GM18517 (cell line): ENCODE measurements around the gene MACROH2A1.

Source experiments
- ATAC-seq: cut with Tn5 transposase; IDR thresholded peaks from one replicate; pipeline ENCODE4 v1.9.1; 2021; ENCODE audit warnings: mild to moderate bottlenecking, moderate library complexity; ENCODE audit not compliant: unreplicated experiment

MACROH2A1 gene

DNA sequence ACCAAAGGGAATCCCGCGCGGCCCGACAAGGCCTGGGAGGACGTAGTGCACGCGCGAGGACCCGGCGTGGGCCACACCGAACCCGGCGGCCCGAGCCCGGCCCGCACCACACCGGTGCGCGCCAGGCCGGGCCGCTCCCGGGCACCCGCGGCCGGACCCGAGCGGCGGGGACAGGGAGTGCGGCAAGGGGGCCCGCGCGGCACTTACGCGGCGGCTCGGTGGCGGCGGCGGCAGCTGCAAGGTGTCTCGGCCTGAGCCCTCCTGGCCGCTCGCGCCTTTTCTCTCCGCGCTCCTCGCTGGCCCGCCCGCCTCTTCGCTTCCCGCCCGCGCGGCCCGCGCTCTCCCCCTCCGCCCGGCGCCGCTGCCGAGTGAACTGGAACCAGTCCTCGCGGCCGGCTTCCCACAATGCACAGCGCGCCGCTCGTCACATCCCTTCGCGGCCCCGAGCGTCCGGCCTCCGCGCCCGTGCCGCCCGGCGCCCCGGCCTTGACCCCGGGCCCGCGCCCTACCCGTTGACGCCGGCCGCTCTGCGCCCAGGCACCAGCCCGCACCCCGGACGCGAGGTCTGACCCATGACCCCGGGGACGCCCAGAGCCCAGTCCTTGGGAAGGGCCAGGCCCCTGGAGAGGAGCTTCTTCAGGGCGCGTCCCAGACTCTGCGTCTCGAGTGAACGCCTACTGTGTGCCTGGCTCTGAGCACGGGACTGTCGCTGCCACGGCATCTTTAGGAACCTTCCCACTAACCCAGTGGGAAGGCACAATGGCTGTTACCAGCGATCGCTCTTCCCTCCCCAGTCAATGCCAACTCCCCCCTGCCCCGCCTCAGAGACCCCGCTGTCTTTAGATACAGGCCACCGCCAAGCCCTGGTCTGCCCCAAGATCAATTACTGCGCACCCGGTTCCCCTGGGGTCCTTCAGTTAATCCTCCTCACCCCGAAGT, at the start of gene MACROH2A1:
Gene MACROH2A1, minus strand, starts transcription at position 377 of the 939 bp plus-strand sequence. CDS start 10,138 bp downstream, outside the sequence.
- ATAC-seq = peak; percentile 81

DNA sequence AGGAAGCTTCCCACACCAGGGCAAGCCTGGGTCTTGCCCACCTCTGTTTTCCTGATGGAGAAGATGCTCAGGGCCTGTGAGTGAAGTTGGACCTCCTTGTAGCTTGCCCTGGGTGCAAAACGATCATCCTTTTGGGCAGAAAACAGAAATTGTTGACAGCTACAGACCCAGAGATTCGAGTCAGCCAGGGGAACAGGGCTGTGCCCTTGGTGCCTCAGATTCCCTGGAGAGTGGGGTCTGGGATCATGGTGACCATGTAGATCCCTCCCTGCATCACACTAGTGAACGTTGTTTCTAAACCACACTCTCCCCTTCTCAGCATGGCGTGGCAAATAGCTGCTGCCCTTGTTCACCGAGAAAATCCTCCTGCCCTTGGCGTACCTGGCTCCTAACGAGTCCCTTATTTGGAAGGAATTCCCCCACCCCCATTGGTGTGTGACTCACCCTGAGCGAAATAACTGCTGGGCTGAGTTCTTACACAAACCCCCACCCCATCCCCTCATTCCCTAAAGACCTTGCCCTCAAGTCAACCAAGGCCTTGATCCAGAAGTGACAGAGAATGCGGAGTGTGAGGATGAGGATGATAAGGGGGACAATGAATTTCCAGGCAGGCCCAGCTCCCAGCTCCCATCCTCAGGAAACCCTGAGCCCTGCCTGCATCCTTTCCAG, 49.2 kb upstream of the MACROH2A1 start:
- ATAC-seq = no peak

DNA sequence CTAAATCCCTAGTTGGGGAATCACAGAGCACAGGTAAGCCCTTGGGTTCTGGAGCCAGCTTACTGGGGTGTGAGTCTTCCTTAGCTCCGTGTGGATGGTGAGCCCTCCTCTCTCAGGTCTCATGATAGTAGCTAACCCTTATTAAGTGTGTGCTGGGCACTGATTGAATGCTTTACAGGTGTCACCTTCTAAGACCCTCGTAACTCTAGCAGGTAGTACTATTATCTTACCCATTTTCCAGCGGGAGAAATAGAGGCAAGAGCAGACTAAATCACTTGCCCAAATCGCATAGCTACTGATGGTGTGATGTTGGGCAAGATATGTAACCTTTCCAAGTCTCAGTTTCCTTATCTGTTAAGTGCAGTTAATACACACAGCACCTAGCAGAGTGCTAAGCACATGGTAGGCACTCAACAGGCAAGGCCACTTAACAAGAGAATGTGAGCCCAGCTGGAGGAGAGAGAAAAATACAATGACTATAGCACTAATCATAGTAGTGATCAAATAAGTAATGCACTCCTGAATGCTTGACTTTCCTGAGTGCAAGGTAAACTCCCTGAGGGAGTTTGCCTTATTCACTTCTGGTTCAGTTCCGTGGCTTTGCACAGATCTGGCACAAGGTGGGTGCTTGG, 48.4 kb upstream of the MACROH2A1 start, which contains the start of gene DCANP1:
Gene DCANP1, minus strand, starts transcription at position 51 of the 632 bp plus-strand sequence. CDS start 240 bp downstream, outside the sequence.
- no peak for ATAC-seq

DNA sequence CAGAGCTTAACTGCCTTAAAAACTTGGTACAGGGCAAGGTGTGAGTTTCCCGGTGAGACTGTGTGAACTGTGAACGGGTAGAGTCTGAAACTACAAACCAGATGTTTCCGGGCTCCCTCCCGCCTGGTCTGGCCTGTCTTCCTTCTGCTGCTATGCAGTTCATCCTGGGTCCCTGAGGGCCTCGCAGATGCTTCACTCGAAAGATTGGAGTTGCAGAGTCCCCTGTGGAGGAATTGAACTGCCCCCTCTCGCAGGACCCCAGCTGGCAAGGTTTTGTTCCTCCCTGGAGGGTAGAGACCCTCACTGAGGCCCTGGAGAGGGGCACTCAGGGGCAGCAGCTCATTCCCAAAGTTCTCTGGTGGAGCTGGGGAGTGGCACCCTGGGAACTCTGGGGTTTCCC, 47.6 kb upstream of the MACROH2A1 start:
- ATAC-seq = no peak

DNA sequence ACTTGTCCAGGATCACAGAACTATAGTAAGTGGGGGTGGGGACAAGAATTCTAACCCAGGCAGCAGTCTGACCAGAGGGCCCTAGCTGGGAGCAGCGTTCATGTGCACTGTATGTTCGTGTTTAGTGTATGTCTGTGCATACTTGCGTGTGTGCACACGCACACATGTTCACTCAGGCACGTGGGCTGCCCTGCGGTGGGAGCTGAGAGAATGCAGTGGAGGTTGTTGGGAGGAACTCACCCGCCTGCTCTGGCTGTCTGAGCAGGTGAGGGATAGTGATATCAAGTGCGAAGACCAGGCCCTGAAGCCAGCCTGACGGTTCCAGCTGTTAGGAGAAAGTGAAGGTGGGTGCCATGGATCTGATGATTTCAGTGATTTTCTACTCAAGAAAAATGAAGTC, 47.2 kb upstream of the MACROH2A1 start:
- ATAC-seq = no peak

DNA sequence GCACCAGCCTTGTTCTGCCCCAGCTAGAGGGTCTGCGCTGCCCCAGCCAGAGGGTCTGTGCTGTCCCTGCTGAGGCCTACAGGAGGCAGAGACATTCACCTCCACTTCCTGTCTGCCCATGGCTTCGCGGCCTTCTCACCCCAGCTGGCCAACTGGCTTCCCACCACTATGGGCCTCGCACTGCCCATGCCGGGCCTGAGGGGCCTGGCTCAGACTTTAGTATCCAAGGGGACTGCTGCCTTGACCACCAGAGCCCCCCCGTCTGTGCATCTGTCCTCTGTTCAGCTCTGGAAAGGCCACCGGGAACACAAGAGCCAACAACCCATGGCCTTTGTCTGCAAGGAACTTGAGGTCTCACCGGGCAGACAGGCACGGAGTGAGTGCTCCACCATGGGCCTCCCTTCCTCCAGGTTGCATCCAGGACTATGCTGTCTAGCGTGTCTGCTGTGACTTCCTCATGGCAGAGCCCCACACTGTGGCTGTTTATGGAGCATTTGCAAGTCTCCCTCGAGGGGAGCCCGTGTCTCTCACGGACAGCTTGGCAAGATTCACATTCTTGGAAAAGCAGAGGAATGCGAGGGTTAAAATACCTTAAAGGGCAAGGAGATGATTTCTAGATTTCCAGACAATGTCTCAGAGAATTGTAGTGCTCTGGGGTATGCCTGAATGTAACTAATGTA, 46.4 kb upstream of the MACROH2A1 start:
- no peak for ATAC-seq

DNA sequence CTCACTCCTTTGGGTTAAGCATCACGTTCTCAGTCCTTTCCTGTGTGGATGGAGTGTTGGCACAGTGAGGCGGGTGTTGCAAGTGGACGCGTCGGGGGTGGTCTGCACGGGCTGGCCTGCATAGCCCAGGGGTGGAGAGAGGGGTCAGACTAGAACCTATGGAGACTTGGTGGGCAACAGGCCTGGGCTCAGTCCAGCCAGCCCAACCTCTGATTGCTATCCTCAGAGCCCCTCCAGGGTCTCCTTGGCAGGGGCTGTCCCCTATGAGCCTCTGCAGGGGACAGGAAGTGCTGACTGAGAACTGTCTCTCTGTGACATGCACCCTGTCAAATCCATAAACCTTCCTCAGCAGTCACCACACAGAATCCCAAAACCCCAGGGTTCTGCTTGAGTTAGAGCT, 45.9 kb upstream of the MACROH2A1 start:
- no peak for ATAC-seq

DNA sequence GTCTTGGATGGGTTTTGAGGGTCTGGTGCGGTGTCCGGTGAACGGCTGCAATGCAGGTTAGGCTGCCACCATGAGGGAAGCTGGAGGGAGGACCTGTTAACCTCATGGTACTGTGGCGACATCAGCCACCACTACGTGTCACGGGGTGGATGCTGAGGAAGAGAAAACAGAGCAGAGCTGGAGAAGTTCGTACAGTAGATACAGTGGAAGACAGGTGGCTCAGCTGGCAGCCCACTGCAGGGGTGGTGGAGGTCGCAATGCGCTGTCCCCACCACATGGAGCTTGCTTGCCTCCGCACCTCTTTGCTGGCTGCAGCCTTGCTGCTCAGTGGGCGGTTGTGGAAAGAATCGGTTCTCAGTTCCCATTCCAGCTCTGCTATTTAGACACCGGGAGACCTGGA, 45.3 kb upstream of the MACROH2A1 start:
- no peak for ATAC-seq

DNA sequence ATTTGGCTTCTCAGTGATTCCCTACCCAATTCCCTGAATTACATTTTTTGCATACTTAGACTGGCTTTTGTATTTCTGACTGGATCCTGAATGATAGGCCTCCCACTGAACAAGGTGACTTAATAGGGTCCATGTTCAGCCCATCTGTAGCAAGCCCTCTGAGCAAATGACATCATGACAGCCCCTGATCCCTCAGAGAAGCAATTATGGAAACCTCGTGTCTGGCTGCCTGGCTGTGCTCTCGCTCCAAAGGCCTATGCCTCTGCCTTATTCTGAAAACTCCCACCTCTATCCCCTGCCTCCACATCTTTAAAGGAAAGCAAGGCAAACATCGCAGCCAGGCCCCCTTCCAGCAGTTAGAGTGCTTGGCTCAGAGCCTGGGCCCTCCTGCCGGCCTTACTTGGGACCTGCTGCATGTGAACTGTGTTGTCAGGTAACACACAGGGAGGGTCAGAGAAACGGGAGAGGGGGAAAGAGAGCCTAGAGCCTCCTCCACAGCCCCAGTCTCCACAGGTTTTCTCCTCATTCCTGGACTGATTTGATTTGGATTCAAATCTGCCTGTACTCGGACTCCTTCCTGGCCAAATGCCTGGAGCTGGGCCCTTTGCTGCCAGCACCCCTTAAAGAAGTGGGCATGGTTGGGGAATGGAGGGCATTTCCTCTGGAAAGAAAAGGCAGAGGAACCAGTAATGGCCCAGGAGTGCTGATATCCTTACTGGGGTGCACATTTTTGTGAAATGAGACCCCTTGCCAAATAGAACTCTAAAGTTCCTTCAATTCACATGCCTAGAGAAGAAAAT, 44.3 kb upstream of the MACROH2A1 start:
- no peak for ATAC-seq

DNA sequence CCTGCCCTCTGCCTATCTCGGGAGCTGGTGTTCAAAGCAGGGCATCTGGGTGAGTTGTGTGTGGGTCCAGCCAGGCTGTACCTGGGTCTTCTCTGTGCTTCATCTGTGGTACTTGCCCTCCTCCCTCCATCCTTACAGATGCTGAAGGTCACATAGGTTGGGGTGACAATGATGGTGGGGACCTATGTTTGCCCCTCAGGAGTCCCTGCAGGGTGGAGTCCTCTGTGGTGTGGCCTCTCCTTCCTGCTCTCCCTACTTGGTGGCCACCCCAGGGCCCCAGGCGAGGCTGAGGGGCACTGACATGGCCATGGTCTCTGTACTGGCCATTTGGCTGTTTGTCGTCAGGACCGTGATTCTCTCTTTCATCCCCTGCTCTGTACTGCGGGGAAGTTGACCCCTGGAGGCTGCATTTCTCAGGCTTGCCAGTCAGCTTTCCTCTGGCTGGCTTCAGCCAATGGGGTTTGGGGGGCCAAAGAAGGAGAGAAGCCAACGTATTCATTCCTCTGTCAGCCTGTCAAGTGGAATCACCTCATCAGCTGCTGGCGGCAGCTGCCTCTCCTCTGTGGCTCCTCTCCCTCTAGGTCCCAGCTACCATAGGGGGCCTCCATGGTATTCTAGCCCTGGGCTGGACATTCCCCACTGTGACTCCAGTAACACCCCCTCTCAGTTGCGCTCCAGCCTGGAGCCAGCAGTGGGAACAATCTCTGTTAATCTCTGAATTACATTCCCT, 43.6 kb upstream of the MACROH2A1 start:
- no peak for ATAC-seq

DNA sequence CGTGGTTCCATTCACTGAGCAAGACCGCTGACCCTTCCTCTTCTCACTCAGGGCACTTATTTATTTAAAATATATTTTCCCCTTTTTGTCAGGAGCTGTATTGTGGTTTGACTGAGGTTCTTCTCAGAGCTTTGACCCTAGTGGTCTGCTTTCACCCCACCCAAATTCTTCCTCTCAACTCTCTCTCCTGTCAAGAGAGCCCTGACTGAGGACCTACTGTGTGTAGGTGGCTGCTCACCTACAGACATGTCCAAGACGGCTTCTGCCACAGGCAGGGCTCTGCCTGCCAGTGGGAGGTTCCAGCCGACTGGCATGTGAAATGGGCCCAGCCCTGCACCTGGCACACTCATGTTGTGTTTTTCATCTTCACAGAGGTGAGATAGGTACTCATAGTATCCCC, 42.9 kb upstream of the MACROH2A1 start:
- ATAC-seq = no peak

DNA sequence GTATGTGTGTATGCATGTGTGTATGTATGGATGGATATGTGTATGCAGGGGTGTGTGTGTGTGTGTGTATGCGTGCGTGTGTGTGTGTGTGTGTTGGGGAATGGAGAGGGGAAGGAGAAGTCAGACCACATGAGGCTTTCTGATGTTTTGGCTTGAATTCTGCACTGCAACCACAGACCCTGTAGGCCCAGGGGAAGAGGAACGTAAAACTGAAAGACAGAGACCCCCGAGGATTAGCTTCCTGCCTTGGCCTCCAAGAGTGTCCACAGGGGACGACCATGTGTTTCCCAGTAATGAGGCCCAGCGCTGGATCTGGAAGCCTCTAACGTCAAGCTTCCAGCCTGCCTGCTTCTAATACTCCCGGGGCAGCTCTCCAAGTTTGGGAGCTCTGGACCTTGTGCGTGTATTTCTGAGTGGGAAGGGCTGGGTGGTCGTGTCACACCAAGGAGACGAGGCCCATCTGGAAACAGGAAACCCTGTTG, 42.4 kb upstream of the MACROH2A1 start:
- ATAC-seq = no peak

DNA sequence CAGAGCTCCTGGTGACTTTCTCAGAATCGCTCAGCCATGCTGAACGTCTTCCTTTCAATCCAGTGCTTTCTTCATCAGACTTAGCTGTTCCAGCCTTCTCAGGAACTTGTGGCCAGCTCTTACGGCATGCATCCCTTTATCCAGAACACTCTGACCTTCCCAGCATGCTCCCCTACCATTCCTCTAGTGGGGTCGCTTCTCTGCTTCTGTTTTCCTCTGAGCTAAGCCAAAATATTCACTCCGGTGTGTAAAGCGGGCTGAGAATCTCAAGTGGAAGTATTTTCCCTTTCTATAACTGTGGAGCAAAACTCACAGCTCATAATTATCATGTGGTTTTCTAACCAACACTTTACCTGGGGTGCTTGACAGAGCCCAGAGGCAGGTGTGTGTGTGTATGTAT, 41.9 kb upstream of the MACROH2A1 start:
- ATAC-seq = no peak

DNA sequence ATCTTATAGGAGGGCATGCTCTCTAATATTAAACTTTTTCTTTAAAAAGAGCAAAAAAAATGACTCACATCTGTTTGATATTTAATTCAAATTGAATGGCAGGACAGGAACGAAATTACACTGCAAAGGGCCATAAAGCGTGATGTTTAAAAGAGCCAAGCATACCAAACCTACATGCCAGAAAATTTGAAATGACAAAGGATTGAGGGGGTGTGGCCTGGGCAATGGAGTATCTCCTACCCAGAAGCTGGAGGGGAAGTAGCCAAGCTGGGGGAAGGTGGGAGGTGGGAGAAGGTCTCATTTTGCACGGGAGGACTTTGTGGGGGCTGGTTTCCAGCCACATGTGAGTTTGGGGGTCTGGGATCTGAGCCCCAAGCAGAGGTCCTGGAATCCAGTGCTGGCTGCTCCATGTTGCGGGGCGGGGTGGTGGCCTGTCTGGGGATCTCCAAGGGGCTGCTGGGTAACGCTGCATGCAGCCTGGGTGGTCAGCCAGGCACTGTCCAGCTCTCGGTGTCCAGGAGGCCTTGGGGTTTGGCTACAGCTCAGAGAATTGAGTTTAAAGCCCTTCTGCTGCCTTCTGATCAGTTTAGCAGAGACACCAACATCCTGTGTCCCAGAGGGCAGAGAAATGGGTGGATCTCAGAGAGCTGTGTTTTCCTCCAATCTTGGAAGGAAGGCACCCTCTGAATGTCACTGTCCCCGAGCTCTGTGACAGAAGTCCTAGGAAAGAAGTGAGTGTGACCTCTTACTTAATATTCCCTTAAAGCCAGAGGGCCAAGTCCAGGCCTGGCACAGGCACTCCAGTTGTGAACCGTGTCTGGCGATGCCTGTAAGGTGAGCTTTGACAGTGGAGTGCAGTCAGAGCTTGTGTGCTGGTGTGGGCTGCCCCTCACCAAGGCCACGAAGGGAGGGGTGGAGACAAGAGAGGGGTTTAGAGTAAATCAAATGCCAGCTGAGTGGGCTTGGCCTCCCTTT, 40.5 kb upstream of the MACROH2A1 start:
- no peak for ATAC-seq

DNA sequence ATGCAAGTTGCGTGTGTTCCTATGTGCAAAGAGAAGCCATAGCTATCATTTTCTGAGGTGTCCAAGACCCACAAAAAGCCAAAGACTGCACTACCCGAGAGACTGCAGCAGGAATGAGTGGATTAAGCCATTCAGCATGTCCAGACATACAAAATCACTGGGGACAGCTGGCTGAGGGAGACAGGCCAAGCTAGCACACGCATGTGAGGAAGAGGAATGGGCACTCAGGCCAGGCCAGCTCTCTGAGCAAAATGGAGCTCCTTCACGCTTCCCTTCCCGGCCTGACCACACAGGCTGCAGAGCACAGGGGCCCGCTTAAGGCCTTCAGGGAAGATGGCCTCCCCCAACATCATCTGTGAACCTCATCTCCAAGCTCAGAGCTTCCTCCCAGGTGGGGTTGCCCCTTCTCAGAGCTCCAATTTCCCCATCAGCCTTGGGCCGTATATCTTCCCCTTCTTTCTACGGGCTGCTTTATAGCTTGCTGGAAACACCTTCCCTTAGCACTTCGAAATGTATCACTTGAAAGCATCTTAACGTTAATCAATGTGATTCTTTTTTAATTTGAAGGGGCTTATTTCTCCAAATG, 39.7 kb upstream of the MACROH2A1 start:
- ATAC-seq = no peak

DNA sequence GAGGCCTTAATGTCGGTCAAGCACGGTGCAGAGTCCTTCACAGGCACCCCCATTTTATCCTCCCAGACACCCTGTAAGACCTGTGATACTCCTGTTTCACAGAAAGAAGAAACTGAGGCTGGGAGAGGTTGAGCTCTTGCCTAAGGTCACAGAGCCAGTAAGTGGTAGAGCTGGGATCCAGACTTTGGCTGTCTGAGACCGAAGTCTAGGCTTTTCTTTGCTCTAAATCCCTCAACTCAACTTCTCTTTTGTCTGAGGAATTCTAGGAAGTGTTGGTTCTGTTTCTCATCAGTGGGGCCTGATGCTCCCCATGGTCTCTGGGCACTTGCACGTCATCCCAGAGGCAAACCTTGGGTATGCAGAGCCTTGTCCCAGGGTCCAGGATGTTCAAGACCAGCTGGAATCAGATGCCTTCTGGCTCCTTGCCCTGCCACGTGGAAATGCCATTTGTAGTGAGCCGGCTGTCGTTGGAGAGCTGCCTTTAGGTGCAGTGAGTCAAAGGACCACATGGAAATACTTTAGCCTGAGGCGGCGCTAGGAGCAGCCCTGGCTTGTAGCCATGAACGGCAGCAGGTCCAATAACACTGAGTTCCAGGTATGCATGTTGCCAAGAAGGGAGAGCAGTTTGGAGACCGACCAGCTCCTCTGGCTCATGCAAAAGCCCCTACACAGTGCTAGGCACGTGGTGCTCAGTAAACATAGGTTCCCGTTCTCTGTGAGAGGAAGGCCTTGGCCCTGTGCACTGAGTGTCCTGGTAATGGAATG, 38.9 kb upstream of the MACROH2A1 start:
- ATAC-seq = no peak

DNA sequence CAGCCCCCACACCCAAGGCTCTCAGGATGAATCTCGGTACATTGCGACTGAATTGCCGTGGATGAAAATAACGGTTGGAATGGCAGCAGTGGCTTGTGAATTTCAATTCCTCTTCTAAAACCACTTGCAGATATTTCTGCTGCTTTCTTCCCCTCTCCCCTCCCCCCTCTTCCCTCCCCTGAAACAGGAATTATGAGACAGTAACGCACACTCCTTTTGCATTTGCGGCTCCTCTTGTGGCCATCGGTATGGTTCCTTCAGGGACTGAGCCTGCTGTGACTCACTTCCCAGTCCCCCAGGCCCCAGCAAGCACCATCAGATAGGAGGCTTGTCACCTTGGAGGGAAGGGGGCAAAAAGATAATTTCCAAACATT, 38.4 kb upstream of the MACROH2A1 start:
- no peak for ATAC-seq
